Skeletal muscle tissue (tissue), 4 donors: ENCODE measurements around the gene CHCHD4. TPM values are rescaled to one million over a fixed set of nuclear protein-coding genes. Genes with fewer than 3 reads are reported as not detected.

ENCODE experiments used
- H3K27ac ChIP-seq: one replicate; pipeline ENCODE4 v1.7.0; 2013; ENCODE audit warnings: mild to moderate bottlenecking, low read depth, low read length, inconsistent platforms
- H3K27me3 ChIP-seq, 3 donors: one replicate each; pipeline ENCODE4 v1.7.0; 2013; ENCODE audit warnings: low read length in 3 of 3; ENCODE audit not compliant: control insufficient read depth in 3 of 3, insufficient read depth in 3 of 3
- H3K36me3 ChIP-seq, 3 donors: one replicate each; pipeline ENCODE4 v1.7.0; 2013; ENCODE audit warnings: low read length in 3 of 3; ENCODE audit not compliant: control insufficient read depth in 3 of 3, insufficient read depth in 3 of 3
- H3K4me1 ChIP-seq, 3 donors: one replicate each; pipeline ENCODE4 v1.7.0; 2013; ENCODE audit warnings: low read length in 3 of 3, mild to moderate bottlenecking in 3 of 3; ENCODE audit not compliant: control insufficient read depth in 3 of 3, insufficient read depth in 3 of 3
- H3K4me3 ChIP-seq, 3 donors: one replicate each; pipeline ENCODE4 v1.7.0; 2013; ENCODE audit warnings: low read length in 3 of 3
- H3K9ac ChIP-seq, 3 donors: one replicate each; pipeline ENCODE4 v1.7.0; 2013; ENCODE audit warnings: low read length in 3 of 3, mild to moderate bottlenecking in 3 of 3, moderate library complexity in 2 of 3, low read depth in 1 of 3
- H3K9me3 ChIP-seq, 3 donors: one replicate each; pipeline ENCODE4 v1.7.0; 2013; ENCODE audit warnings: low read length in 3 of 3; ENCODE audit not compliant: control insufficient read depth in 3 of 3
- total RNA-seq: library from RNA; depleted of rRNA; stranded (reverse); fragments of >200 nt; gene quantifications from one replicate; pipeline ENCODE4 v1.2.3, GENCODE V29; 2014
- donor health status: Osteomylitis.

CHCHD4 gene
- total RNA-seq, 1 donor from 2014 or later, result 12.5 TPM

GRCh38 chr3:14138109-14138877, 13.6 kb upstream of the CHCHD4 start:
- H3K27me3 ChIP-seq, result no peaks in the 10 kb centered on the region
- no peaks in the 10 kb centered on the region for H3K9me3 ChIP-seq
- H3K36me3 ChIP-seq, result peaks cover 51 to 70% (median 65%) of the 10 kb centered on the region in 3 donors
- H3K4me1 ChIP-seq, result peaks cover 24 to 50% (median 30%) of the 10 kb centered on the region in 3 donors
- peak overlapping the region in 2 of 3 donors; percentile 42 to 57 for H3K9ac ChIP-seq
- H3K4me3 ChIP-seq, result no peak overlapping the region
- H3K27ac ChIP-seq, result peak overlapping the region; percentile 94

GRCh38 chr3:14137445-14137844, 12.8 kb upstream of the CHCHD4 start:
- H3K9ac ChIP-seq, result peak overlapping the region in 2 of 3 donors; percentile 42 to 77
- peak overlapping the region; percentile 94 for H3K27ac ChIP-seq
- no peaks in the 10 kb centered on the region for H3K9me3 ChIP-seq
- H3K27me3 ChIP-seq, result no peaks in the 10 kb centered on the region
- H3K4me3 ChIP-seq, result peak overlapping the region in 2 of 3 donors; percentile 22 to 27
- H3K36me3 ChIP-seq, result peaks cover 59 to 79% (median 74%) of the 10 kb centered on the region in 3 donors
- peaks cover 24 to 50% (median 30%) of the 10 kb centered on the region in 3 donors for H3K4me1 ChIP-seq

- Histone ChIP-seq H3K4me3 (no peak overlapping the region), H3K9me3 (no peaks in the 10 kb centered on the region)
These were observed 12.3 kb upstream of the CHCHD4 start for GRCh38 chr3:14137004-14137403.

GRCh38 chr3:14135581-14135980, 10.9 kb upstream of the CHCHD4 start:
- H3K4me3 ChIP-seq, result no peak overlapping the region
- peak overlapping the region; percentile 94 for H3K27ac ChIP-seq
- no peak overlapping the region for H3K9ac ChIP-seq
- peaks cover 19 to 42% (median 26%) of the 10 kb centered on the region in 3 donors for H3K4me1 ChIP-seq
- H3K27me3 ChIP-seq, result no peaks in the 10 kb centered on the region
- no peaks in the 10 kb centered on the region for H3K9me3 ChIP-seq
- H3K36me3 ChIP-seq, result peaks cover 72 to 84% (median 78%) of the 10 kb centered on the region in 3 donors

More at GRCh38 chr3:14137004-14137403, 12.3 kb upstream of the CHCHD4 start:
- Histone ChIP-seq H3K36me3 (peaks cover 61 to 81% (median 74%) of the 10 kb centered on the region in 3 donors), H3K9ac (peak overlapping the region; percentile 52 to 77 (median 66)), H3K27me3 (no peaks in the 10 kb centered on the region), H3K27ac (peak overlapping the region; percentile 94), H3K4me1 (peaks cover 24 to 48% (median 30%) of the 10 kb centered on the region in 3 donors)

- no peaks in the 10 kb centered on the region for H3K27me3 ChIP-seq
- H3K36me3 ChIP-seq, result peaks cover 74 to 84% (median 76%) of the 10 kb centered on the region in 3 donors
- H3K9ac ChIP-seq, result no peak overlapping the region
- no peaks in the 10 kb centered on the region for H3K9me3 ChIP-seq
- H3K4me1 ChIP-seq, result peaks cover 19 to 37% (median 26%) of the 10 kb centered on the region in 3 donors
- H3K4me3 ChIP-seq, result no peak overlapping the region
- H3K27ac ChIP-seq, result no peak overlapping the region
These were observed 9.6 kb upstream of the CHCHD4 start for GRCh38 chr3:14134291-14134690.

GRCh38 chr3:14133876-14134275, 9.2 kb upstream of the CHCHD4 start:
- Histone ChIP-seq H3K27me3 (no peaks in the 10 kb centered on the region), H3K9me3 (no peaks in the 10 kb centered on the region), H3K27ac (no peak overlapping the region), H3K4me1 (peaks cover 19 to 35% (median 26%) of the 10 kb centered on the region in 3 donors), H3K9ac (no peak overlapping the region), H3K4me3 (no peak overlapping the region), H3K36me3 (peaks cover 70 to 81% (median 76%) of the 10 kb centered on the region in 3 donors)

- H3K27me3 ChIP-seq, result no peaks in the 10 kb centered on the region
- H3K36me3 ChIP-seq, result peaks cover 65 to 78% (median 76%) of the 10 kb centered on the region in 3 donors
- H3K27ac ChIP-seq, result no peak overlapping the region
- no peak overlapping the region for H3K4me3 ChIP-seq
- no peak overlapping the region for H3K9ac ChIP-seq
- H3K4me1 ChIP-seq, result peaks cover 18 to 30% (median 24%) of the 10 kb centered on the region in 3 donors
- no peaks in the 10 kb centered on the region for H3K9me3 ChIP-seq
These were observed 8.6 kb upstream of the CHCHD4 start for GRCh38 chr3:14133188-14133800.

- Histone ChIP-seq H3K4me1 (peaks cover 14 to 30% (median 24%) of the 10 kb centered on the region in 3 donors), H3K27ac (no peak overlapping the region), H3K36me3 (peaks cover 68 to 83% (median 76%) of the 10 kb centered on the region in 3 donors), H3K4me3 (no peak overlapping the region), H3K9me3 (no peaks in the 10 kb centered on the region), H3K9ac (no peak overlapping the region), H3K27me3 (no peaks in the 10 kb centered on the region)
These were observed 8.0 kb upstream of the CHCHD4 start for GRCh38 chr3:14132689-14133088.

- no peak overlapping the region for H3K27ac ChIP-seq
- H3K4me1 ChIP-seq, result peaks cover 12 to 30% (median 24%) of the 10 kb centered on the region in 3 donors
- peaks cover 68 to 83% (median 79%) of the 10 kb centered on the region in 3 donors for H3K36me3 ChIP-seq
- no peaks in the 10 kb centered on the region for H3K9me3 ChIP-seq
- no peak overlapping the region for H3K4me3 ChIP-seq
- H3K27me3 ChIP-seq, result no peaks in the 10 kb centered on the region
- H3K9ac ChIP-seq, result no peak overlapping the region
These were observed 7.5 kb upstream of the CHCHD4 start for GRCh38 chr3:14132120-14132519.

GRCh38 chr3:14131134-14131533, 6.5 kb upstream of the CHCHD4 start:
- H3K27me3 ChIP-seq, result no peaks in the 10 kb centered on the region
- no peak overlapping the region for H3K9ac ChIP-seq
- no peak overlapping the region for H3K4me3 ChIP-seq
- H3K9me3 ChIP-seq, result no peaks in the 10 kb centered on the region
- H3K27ac ChIP-seq, result no peak overlapping the region
- peaks cover 14 to 30% (median 24%) of the 10 kb centered on the region in 3 donors for H3K4me1 ChIP-seq
- peaks cover 68 to 76% (median 75%) of the 10 kb centered on the region in 3 donors for H3K36me3 ChIP-seq
